ENCODE results near the gene CDH8. TPM values are rescaled to one million over a fixed set of nuclear protein-coding genes. Genes with fewer than 3 reads are reported as not detected.

The CDH8 gene
- total RNA-seq, 1 donor from 2014 or later: 23.7 TPM

DNA sequence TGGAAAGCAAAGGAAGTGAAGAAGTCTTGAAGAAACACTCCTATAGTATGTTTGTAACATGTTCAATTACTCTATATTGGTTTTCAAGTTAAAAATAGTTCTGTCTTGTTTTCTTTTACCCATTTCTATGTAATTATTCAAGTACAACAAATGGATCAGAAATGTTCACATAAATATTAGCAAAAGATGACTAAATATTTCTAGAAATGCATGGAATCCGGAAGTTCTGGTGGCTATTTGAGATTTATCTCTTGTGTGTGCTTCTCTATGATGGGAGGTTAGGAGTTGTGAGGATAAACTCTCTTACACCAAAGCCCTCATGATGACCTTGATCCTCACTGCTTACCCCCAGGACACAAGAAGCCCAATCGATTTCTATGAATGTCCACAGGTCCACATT is 237.5 kb downstream of the CDH8 start:
- H3K9me3 Mint-ChIP-seq: no peaks in the 10 kb centered on the region

DNA sequence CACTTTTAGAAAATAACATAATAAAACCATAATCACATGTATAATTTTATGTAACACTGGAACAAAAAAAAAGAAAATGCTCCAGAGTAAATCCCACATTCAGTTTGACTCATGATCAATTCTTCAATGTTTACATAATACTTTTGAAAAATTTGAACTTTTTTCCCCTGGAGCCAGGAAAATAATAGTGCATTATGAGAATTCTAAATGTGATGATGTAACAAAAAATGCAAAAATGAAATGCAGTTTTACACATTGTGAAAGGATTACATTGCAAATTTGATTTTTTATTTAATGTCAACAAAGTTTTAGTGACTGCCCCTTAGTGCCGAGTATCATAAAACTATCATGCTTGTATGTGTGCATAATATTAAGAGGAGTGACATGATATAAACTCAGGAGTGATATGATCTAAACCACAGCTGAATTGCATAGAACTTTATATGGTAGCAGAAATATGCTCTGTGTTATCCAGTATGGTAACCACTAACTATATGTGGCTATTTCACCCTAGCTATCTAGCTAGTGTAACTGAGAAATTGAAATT is 238.2 kb downstream of the CDH8 start:
- TF ChIP-seq, protein P1, sequence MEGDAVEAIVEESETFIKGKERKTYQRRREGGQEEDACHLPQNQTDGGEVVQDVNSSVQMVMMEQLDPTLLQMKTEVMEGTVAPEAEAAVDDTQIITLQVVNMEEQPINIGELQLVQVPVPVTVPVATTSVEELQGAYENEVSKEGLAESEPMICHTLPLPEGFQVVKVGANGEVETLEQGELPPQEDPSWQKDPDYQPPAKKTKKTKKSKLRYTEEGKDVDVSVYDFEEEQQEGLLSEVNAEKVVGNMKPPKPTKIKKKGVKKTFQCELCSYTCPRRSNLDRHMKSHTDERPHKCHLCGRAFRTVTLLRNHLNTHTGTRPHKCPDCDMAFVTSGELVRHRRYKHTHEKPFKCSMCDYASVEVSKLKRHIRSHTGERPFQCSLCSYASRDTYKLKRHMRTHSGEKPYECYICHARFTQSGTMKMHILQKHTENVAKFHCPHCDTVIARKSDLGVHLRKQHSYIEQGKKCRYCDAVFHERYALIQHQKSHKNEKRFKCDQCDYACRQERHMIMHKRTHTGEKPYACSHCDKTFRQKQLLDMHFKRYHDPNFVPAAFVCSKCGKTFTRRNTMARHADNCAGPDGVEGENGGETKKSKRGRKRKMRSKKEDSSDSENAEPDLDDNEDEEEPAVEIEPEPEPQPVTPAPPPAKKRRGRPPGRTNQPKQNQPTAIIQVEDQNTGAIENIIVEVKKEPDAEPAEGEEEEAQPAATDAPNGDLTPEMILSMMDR (IDR thresholded peaks at IDR 0.05): no peak
- no peak for TF ChIP-seq EZH2phosphoT487 (IDR thresholded peaks at IDR 0.05)
- no peak for TF ChIP-seq EZH2 (IDR thresholded peaks at IDR 0.05)
- no peaks in the 10 kb centered on the region for H4K20me1 ChIP-seq (ENCODE audit: low read depth)
- no peaks in the 10 kb centered on the region for H3K36me3 ChIP-seq
- H3K4me3 Mint-ChIP-seq: no peak overlapping the region
- H2AFZ ChIP-seq (replicated peaks): no peak overlapping the region
- H3K9me3 Mint-ChIP-seq: peaks cover 3% of the 10 kb centered on the region
- no peak overlapping the region for H3K27ac ChIP-seq
- no peaks in the 10 kb centered on the region for H3K9me3 ChIP-seq (ENCODE audit: low read depth)
- H3K79me2 ChIP-seq (ENCODE audit: low read depth): no peaks in the 10 kb centered on the region
- no peak overlapping the region for H3K4me3 ChIP-seq
- no peak for DNase-seq (ENCODE audit: low spot score)
- no peak overlapping the region for H3K4me2 ChIP-seq
- no peaks in the 10 kb centered on the region for H3K27me3 Mint-ChIP-seq (ENCODE audit: insufficient read depth, low read depth)
- H3K4me1 ChIP-seq: no peaks in the 10 kb centered on the region
- no peaks in the 10 kb centered on the region for H3K4me1 Mint-ChIP-seq
- H3K27me3 ChIP-seq: no peaks in the 10 kb centered on the region
- no peak overlapping the region for H3K9ac ChIP-seq
- H3K27ac Mint-ChIP-seq: no peak overlapping the region
- no peaks in the 10 kb centered on the region for H3K36me3 Mint-ChIP-seq
- no peaks in the 10 kb centered on the region for H3F3A ChIP-seq (ENCODE audit: low read depth)

More for the DNA sequence above, 237.5 kb downstream of the CDH8 start:
- H3K27me3 ChIP-seq: no peaks in the 10 kb centered on the region
- TF ChIP-seq, protein P1 (IDR thresholded peaks at IDR 0.05): no peak
- TF ChIP-seq EZH2phosphoT487 (IDR thresholded peaks at IDR 0.05) (no peak), EZH2 (IDR thresholded peaks at IDR 0.05) (no peak)
- H3K36me3 ChIP-seq: no peaks in the 10 kb centered on the region
- Mint-ChIP-seq H3K4me3 (no peak overlapping the region), H3K27me3 (ENCODE audit: insufficient read depth, low read depth) (no peaks in the 10 kb centered on the region), H3K4me1 (no peaks in the 10 kb centered on the region), H3K36me3 (no peaks in the 10 kb centered on the region), H3K27ac (no peak overlapping the region)
- H3K79me2 ChIP-seq (ENCODE audit: low read depth): no peaks in the 10 kb centered on the region
- no peaks in the 10 kb centered on the region for H3K4me1 ChIP-seq
- H3K4me3 ChIP-seq: no peak overlapping the region
- H3K9ac ChIP-seq: no peak overlapping the region
- no peak overlapping the region for H2AFZ ChIP-seq (replicated peaks)
- H3K27ac ChIP-seq: no peak overlapping the region
- no peaks in the 10 kb centered on the region for H3F3A ChIP-seq (ENCODE audit: low read depth)
- H3K9me3 ChIP-seq (ENCODE audit: low read depth): no peaks in the 10 kb centered on the region
- no peaks in the 10 kb centered on the region for H4K20me1 ChIP-seq (ENCODE audit: low read depth)
- no peak for DNase-seq (ENCODE audit: low spot score)
- no peak overlapping the region for H3K4me2 ChIP-seq

DNA sequence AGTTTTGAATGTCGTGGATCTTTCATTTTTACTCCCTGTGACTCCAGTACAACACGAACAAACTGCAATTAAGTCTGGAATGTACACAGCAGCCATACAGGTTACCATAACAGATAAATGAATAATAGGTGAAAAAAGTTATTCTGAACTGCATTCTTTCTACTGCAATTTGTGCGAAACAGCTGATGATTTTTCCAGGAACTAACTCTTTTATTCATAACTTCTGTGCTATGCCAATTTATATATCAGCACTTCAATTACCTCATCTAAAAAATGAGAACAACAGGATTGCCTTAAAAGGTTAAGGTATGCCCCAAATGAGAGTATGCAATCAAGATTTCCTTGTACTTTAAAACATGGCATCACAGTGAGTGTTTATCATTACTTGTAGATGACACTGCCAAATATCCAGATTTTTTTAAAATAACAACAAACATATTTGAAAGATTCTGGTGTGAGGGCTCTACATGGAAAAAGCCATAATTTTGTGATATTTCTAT is 238.9 kb downstream of the CDH8 start:
- H3K79me2 ChIP-seq (ENCODE audit: low read depth): no peaks in the 10 kb centered on the region
- H3K27ac ChIP-seq: no peak overlapping the region
- no peak overlapping the region for H3K4me2 ChIP-seq
- peaks cover 3% of the 10 kb centered on the region for H3K9me3 Mint-ChIP-seq
- H3K9me3 ChIP-seq (ENCODE audit: low read depth): no peaks in the 10 kb centered on the region
- no peaks in the 10 kb centered on the region for H3K4me1 Mint-ChIP-seq
- H3K36me3 ChIP-seq: no peaks in the 10 kb centered on the region
- H3F3A ChIP-seq (ENCODE audit: low read depth): no peaks in the 10 kb centered on the region
- H3K36me3 Mint-ChIP-seq: no peaks in the 10 kb centered on the region
- H3K27me3 ChIP-seq: no peaks in the 10 kb centered on the region
- H3K9ac ChIP-seq: no peak overlapping the region
- H3K27ac Mint-ChIP-seq: no peak overlapping the region
- no peak for DNase-seq (ENCODE audit: low spot score)
- TF ChIP-seq, protein P1 (IDR thresholded peaks at IDR 0.05): no peak
- TF ChIP-seq EZH2phosphoT487 (IDR thresholded peaks at IDR 0.05): no peak
- TF ChIP-seq EZH2 (IDR thresholded peaks at IDR 0.05): no peak
- no peak overlapping the region for H2AFZ ChIP-seq (replicated peaks)
- H4K20me1 ChIP-seq (ENCODE audit: low read depth): no peaks in the 10 kb centered on the region
- H3K27me3 Mint-ChIP-seq (ENCODE audit: insufficient read depth, low read depth): no peaks in the 10 kb centered on the region
- no peak overlapping the region for H3K4me3 ChIP-seq
- H3K4me1 ChIP-seq: no peaks in the 10 kb centered on the region
- no peak overlapping the region for H3K4me3 Mint-ChIP-seq

Data from neural progenitor cell (in vitro differentiated cells).